Measurements from ENCODE around the gene EIF3B.
"Not testable (repeated sequence)": the region's sequence is repeated elsewhere in the genome, so short reads cannot be mapped to it uniquely, and the experiment has no call there.

The EIF3B gene

GRCh38 chr7:2403718-2404648, 49.4 kb downstream of the EIF3B start:
- no peak for DNase-seq

GRCh38 chr7:2404714-2405119, 50.1 kb downstream of the EIF3B start:
- no peak for DNase-seq

GRCh38 chr7:2405201-2405600, 50.6 kb downstream of the EIF3B start:
- DNase-seq, result no peak

- no peak for DNase-seq
Measured at GRCh38 chr7:2405601-2406345, 51.1 kb downstream of the EIF3B start.

GRCh38 chr7:2409745-2410414, 55.3 kb downstream of the EIF3B start:
- DNase-seq, result no peak

- no peak for DNase-seq
Measured at GRCh38 chr7:2411049-2411448, 56.4 kb downstream of the EIF3B start.

GRCh38 chr7:2411815-2412586, 57.4 kb downstream of the EIF3B start:
- DNase-seq, result no peak

- DNase-seq, result no peak
Measured at GRCh38 chr7:2412587-2413201, 58.1 kb downstream of the EIF3B start.

GRCh38 chr7:2416063-2416462, 61.4 kb downstream of the EIF3B start:
- no peak for DNase-seq

- no peak for DNase-seq
Measured at GRCh38 chr7:2416650-2417049, 62.0 kb downstream of the EIF3B start.

GRCh38 chr7:2417178-2417577, 62.6 kb downstream of the EIF3B start:
- DNase-seq, result not testable (repeated sequence)

- DNase-seq, result no peak
Measured at GRCh38 chr7:2417981-2418481, 63.4 kb downstream of the EIF3B start.

GRCh38 chr7:2420216-2420933, 65.7 kb downstream of the EIF3B start:
- DNase-seq, result no peak

GRCh38 chr7:2421943-2422310, 67.3 kb downstream of the EIF3B start:
- no peak for DNase-seq

- DNase-seq, result no peak
Measured at GRCh38 chr7:2425749-2426148, 71.1 kb downstream of the EIF3B start.

Measured in cerebellar nuclear complex (tissue), 1 donor.